GM11168 (cell line): Measurements from ENCODE around the gene DSTYK.
"Not testable (repeated sequence)": the region's sequence is repeated elsewhere in the genome, so short reads cannot be mapped to it uniquely, and the experiment has no call there.

ENCODE experiments used
- in situ Hi-C: fragments of 300-500 bp; cut with MboI; formaldehyde crosslinking; loops from one replicate; pipeline ENCODE4 v1.12.0; 2022; ENCODE audit warnings: low sequenced_read_pairs; ENCODE audit not compliant: unreplicated experiment

Gene DSTYK

DNA sequence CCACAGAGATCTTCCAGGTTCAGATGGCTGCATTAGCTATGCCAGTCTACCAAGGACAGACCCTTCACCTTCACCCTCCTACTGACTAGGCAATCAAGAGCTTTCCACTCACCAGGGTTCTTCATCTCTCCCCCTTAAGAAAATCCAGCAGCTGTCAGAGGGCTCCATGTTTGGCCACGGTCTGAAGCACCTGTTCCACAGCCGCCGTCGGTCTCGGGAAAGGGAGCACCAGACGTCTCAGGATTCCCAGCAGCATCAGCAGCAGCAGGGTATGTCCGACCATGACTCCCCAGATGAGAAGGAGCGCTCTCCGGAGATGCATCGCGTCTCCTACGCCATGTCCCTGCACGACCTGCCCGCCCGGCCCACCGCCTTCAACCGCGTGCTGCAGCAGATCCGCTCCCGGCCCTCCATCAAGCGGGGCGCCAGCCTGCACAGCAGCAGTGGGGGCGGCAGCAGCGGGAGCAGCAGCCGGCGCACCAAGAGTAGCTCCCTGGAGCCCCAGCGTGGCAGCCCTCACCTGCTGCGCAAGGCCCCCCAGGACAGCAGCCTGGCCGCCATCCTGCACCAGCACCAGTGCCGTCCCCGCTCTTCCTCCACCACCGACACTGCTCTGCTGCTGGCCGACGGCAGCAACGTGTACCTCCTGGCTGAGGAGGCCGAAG is 30.0 kb upstream of the DSTYK start:
- in situ Hi-C loops, result no loop called here

DNA sequence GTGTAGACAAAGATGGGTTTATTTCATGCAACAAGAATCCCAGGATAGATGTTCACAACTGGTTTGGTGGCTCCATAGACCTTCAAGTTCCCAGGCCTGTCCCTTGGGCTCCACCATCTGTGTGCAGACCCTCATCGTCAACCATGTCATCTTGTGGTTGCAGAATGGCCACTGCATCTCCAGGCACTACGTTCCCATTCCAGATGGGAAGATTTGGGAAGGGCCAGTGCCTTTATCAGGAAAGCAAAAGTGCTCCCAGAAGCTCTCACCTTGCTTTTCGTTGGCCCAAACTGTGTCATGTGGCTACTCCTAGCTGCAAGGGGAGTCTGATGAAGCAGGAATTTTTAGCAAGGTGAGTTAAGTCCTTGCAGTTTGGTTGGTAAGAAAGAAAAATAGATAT is 29.1 kb upstream of the DSTYK start:
- in situ Hi-C loops, result no loop called here

DNA sequence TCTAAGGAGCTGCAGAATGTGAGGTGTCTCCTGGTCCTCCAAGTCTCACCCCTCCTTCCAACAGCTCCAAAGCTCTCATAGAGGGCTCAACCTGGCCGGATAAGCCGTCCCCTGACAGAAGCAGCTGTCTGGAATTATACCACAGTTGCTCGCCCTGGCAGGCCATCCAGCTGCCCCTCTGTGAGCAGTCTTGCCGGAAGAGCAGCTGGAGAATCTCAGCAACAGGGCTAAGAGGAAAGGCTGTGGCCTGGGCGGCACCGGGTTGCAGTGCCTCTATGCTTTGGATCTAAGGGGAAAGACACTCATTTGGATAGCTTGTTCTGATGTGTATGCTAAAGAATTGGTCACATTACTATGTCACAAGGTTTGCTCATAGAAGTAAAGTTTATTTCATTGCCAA is 28.6 kb upstream of the DSTYK start:
- in situ Hi-C loops, result no loop called here

DNA sequence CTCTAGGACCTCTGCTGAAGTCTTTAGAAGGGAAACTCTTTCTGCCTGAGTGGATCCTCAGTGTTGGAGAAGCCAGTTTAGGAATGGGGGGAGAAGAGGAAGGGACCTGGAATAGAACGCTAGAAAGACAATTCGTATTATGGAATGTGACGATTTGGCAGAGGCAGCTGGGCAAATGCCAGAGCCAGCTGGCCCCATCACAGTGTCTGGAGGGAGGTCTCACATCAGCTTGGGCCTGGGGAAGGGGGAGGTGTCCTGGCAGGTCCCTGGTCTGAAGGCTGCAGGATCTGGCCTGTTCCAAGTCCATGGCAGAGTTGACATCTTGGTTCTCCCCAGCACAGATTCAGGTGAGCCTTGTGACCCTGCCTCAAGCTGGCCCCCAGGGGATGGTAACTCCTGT is 27.6 kb upstream of the DSTYK start:
- in situ Hi-C loops, result no loop called here

DNA sequence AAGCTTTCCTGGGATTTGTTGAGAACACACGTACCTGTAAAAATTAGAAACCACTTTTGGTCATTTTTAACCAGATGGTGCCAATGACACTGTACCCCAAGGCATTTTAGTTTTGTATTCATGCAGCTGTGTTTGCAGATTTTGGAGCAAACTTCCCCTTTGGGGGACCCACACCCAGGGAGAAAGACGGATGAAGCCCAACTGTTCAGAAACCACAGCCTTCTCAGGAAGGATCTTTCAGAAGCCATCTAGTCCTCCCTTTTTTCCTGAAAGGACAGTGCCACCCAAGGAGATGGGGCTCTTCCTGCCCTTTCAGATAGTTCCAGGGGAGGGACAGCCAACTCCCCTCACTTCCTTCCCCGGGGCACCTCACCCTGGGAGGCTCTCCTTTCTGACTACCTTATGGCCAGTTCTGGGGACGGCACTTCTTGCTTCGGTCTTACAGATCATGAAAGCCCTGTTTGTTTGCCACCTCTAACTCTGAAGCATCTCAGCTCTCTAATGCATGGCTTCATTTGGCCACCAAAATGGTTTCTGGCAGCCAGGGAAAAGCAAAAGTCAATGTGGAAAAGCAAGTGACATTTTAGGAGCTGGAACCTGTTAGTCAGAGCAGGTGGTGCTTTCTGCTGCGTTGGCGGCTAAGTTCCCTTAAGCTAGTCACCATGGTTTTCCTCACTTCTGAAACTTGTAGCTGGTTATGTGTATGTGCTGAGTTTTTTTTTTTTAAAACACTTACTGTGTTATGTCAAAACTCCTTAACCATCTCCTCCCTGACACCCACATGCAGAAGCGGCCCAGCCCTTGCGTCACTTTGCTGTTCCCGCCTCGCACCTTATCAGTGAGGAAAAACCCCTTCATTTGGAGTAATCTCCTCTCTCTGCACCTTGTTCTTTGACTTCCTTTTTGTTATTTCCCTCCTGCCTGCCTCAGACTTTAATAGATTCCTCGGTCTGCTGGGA is 26.3 kb upstream of the DSTYK start:
- in situ Hi-C loops, result no loop called here

DNA sequence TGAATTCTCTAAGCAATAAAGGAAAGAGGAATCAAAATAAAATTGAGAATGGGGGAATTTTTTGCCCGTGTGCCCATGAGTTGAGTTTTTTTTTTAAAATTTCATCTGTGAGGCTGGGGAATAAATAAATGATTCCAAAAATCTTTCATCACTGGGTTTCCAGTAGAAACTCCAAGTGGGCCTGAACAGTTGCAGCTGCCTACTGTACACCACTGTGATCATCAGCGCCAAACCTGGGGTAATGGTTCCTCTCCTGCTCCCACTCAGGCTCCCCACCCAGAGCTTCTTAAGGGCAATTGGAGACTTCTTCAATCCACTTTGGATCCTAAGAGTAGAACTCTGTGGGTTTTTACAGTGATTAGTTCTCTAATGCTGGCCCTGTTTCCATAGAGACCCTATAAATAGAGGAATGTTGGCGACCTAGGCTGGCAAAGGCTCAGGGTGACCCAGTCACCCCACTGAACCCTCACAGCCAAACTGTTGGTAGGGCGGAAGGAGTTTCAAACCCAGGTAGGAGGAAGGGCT is 25.5 kb upstream of the DSTYK start:
- in situ Hi-C loops, result no loop called here

DNA sequence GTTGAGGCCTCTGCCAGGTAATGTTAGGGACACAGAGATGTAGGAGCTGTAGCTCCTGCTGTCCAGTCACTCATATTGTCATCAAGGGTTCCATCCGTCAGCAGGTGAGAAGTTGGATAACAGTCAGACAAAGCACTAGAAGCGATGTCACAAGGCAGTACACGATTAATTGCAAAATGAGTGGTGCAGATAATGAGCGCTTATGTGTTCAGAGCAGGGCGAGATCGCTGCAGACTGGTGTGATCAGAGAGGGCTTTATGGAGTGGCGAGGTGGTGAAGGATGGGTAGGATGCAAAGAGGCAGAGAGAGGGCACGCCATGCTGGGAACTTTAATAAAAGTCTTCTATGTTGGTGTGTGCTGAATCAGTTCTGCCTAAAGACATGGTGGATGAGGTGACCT is 25.0 kb upstream of the DSTYK start:
- in situ Hi-C loops, result no loop called here

DNA sequence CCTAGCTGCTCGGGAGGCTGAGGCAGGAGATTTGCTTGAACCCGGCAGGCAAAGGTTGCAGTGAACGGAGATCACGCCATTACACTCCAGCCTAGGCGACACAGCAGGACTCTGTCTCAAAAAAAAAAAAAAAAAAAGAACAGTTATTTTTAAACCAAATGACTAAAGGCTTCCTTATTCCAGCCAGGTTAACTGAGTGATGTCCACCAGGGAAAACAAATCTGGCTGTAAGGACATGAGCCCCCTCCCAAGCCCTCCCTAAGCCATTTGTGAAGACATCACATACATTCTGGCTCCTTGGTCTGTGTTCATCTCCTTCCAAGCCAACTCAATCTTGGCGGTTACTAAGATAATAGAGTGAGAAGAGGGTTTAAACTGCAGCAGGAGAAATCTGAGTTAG is 24.4 kb upstream of the DSTYK start:
- in situ Hi-C loops, result no loop called here

DNA sequence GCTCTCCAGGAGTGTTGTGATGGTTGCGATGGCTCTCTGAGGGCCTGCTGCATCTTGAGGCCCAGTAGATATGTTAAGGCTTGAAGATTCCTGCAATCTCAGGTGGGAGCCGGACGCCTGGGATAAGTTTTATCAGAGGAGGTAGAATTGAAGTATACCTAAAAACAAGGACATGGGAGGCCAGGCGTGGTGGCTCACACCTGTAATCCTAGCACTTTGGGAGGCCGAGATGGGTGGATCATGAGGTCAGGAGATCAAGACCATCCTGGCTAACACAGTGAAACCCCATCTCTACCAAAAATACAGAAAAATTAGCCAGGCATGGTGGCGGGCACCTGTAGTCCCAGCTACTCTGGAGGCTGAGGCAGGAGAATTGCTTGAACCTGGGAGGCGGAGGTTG is 22.5 kb upstream of the DSTYK start:
- in situ Hi-C loops, result not testable (repeated sequence)

DNA sequence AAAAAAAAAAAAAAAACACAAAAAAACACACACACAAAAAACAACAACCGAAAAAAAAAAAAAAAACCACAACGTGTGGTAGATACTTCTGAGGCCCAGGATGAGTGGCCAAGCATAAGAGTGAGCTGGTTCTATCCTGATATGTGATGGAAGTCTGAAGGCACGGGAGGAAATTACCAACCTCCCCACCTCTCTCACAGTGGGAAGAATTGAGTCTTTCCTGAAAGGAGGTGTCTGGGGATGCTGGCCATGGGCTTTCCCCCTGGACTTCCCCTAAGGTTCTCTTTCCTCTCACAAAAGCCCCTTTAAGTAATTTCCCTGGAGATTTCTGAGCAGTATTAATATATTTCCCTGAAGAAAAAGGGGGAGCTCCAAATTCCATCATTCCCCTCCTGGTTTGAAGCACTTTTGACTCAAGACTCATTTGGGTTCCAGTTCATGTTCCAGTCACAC is 21.5 kb upstream of the DSTYK start:
- in situ Hi-C loops, result no loop called here

DNA sequence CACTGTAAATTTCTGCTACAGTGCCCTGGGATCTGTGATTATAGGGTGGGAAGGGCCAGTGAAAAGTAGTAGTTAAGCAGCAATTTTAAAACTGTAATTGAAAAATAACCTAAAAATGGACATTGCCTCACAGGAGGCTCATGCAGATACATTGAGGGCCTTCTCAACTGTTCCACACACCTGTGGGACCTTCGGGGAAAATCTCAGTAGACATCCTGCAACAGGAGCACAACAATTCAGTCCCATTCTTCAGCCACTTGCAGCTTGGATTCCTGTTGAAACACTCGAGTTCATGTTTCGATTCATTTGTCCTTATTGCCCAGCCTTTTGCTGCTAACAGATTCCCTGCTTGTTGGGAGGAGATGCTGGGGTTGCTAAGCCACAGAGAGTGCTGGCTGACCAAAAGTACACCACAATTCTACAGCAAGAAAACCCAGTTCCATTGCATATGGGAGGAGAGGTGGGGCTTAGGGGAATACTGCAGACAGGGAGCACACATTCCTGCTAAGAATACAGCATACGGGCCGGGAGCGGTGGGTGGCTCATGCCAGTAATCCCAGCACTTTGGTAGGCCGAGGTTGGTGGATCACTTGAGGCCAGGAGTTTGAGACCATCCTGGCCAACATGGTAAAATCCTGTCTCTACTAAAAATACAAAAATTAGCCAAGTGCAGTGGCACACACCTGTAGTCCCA is 20.8 kb upstream of the DSTYK start:
- in situ Hi-C loops, result no loop called here

DNA sequence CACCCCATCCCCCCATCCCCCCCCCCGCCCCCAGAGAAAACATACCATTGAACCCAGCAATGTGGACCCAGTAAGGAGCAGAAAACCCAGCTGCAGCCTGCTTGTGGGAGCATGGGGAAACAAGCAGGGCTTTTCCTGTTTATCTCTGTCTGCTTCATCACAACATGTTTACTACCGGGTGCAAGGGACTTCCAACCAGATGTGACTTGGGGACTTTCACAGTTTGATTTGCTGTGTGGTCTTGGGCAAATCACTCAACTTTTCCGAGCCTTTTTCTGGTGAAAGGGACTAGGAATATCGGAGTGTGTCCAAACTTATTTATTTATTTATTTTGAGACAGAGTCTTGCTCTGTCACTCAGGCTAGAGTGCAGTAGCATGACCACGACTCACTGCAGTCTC is 19.5 kb upstream of the DSTYK start:
- in situ Hi-C loops, result no loop called here

DNA sequence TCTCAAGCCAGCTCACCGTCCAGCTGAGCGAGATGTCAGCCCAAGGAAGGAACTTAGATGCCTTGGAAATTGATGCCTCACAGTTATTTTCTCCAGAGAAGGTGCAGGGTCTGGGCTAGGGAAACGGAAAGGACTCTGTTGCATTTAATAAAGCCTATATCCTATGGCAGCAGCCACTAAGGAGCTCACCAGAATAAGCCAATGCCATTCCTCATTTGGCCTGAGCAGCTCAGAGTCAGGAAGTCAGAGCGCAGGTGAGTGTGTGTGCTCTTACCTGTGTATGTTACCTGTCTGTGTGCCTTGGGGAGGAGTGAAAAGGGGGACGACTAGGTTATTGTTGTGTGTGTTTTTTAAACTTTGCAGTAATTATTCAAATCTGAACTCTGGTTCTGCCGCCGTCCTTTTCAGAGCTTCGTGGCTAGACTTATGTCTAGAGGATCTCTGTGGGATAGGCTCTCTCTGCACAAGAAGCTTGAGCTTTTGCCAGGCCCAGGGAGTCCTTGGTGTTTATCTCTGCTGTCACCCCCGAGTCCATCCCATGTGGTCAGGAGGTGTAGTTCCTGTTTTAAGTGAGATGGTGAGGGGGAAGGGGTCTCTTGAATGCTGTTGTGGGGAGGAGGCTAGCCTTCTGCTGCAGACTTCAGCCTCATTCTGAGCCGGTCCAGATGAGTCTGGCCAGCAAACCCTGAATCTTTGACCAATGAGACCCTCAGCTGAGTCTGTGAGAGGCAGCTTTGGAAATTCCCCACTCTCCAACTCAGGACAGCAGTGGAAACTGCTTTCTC is 18.6 kb upstream of the DSTYK start:
- in situ Hi-C loops, result no loop called here

DNA sequence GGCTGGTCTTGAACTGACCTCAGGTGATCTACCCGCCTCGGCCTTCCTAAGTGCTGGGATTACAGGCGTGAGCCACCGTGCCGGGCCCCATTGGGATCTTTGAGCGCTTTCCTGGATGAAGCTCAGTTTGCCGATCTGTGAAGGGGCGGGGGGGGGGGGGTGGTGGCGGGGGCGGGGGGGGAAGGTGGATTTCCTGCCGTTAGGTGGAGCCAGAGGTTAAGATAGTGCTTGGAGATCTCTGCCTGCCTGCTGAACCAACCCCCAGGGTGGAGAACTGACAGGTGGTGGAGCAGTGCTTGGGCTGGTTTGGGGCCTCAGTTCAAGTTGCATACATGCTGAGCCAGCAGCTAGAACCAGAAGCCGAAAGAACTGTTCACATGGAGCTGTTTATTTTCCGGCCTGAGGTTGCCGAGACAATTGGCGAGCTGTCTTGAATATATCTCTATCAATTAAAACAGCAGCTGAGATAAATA is 17.9 kb upstream of the DSTYK start:
- in situ Hi-C loops, result no loop called here

DNA sequence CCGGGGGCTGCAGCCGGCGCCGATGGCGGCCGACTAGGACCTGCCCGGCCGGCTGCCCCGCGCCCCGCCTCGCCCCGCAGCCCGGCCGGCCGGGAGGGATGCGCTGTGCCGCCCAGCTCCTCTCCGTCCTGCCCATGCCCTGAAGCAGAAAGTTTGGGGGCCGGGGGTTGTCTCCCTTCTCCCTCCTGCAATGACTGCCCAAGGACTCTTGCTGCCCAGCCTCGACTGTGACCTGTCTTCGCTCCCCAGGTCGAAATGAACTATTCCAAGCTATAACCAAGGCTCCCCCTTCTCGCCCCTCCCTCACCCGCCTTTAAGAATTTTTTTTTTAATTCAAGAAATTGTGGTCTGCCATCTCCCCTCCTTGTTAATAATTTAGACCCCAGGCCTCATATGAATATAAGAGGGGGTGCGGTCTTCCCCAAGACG is 16.6 kb upstream of the DSTYK start:
- in situ Hi-C loops, result no loop called here

DNA sequence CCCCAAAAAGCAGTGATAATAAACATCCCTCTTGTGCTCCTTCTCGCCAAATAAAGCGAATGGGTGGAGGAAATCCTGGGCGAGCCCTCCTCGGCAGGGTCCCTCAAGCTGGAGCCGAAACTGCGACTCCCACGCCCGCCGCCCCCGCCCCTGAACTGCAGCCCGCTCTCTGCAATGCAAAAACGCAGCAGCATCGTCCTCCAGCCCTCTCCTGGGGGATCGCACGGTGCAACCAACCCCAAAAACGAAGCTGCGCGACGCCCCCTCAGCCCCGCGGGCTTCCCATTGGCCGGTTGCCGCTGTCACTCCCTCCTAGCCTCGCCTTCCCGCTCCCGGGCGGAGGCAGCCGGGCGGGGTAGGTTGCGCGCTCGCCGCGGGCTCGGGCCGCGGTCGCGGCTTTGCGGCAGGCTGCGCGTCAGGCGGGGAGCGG is 16.1 kb upstream of the DSTYK start, which contains the start of gene TMCC2:
Gene TMCC2 (plus strand): TSS at position 363 of the 430 bp plus-strand sequence. CDS start 619 bp downstream, outside the sequence.
- in situ Hi-C loops, result no loop called here

DNA sequence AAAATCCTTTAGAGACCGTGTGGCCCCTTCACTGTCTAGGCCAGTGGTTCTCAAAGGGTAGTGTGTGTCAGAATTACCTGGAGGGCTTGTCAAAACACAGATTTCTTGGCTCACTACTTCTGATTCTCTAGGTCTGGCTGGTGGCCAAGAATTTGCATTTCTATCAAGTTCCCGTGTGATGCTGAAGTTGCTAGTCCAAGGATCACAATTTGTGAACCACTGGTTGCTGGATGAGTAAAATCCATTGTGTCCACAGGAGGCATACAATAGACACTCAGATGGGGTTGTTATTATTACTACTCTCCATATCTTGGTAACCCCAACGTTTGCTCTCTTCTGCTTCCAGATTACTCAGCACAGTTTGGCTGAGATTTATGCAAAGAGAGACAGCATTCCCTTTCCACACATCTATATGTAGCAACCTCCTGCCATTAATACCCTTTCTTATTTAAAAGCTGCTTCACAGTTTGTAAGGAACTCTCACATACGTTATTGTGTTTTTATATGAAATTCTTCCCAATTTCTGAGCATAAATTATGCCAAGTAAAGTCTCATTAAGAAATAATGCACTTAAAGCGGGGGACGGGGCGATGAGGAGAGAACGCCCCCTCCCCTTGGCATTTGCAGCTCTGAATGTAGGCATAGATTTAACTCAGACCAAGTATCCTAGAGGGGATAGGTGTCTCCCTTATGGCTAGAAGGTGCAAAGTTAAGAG is 15.5 kb upstream of the DSTYK start:
- in situ Hi-C loops, result no loop called here

DNA sequence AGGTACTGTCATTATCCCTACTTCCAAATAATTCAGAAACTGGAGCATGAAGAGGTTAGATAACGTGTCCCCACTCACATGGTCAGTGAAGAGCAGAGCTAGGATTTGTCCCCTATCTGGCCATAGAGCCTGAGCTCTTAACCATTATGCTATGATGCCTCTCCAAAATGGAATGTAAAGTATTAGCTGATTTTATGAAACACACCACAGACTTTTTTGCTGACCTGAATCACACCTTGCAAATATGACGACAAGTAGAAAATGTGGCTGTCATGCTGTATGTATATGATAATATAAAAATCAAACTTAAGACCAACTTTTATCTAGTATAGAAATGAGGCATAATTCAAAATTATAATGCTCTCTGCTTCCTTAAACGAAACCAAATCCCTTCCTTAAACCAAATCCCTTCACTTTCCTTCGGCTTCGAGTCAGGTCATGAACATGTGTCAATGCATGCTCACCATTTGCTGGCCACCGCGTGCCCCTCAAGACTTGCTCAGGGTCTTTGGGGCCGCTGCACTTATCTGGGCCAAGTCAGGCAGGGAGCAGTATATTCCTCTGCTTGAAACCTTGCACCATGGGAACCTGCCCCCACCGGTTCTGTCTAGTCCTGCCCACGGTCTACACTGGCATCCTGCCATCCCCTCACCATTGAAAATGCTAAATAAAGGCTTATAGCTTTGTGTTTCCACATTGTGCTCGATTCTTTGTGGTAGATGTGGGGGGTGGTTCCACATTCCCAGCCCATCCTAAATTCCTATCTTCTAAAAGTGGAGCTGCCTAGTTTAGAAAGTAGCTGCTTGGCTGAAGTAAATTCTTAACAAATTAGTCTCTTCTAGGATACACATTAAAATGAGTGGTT is 14.6 kb upstream of the DSTYK start:
- in situ Hi-C loops, result no loop called here
